ENCODE measurements around the gene MANEAL.

Gene MANEAL

DNA sequence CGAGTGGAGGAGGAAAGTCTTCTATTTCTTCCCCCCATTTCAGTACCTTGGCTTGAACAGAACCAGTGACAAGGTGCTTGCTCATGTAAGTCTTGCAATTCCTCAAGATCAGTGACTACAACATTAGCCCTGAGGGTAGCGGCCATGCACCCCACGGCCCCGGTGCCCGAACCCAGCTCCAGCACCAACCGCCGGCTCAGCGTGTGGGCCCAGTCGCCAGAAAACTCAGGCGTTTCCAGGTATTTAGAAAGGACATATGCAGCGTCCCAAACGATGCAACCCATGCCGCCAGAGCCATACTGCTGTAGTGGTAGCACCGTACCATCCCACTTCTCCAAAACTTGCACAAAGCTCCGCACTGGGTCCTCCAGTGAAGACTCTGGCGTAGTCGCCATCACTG is 11.2 kb upstream of the MANEAL start:
- DNase-seq (ENCODE audit: low spot score), result no peak

DNA sequence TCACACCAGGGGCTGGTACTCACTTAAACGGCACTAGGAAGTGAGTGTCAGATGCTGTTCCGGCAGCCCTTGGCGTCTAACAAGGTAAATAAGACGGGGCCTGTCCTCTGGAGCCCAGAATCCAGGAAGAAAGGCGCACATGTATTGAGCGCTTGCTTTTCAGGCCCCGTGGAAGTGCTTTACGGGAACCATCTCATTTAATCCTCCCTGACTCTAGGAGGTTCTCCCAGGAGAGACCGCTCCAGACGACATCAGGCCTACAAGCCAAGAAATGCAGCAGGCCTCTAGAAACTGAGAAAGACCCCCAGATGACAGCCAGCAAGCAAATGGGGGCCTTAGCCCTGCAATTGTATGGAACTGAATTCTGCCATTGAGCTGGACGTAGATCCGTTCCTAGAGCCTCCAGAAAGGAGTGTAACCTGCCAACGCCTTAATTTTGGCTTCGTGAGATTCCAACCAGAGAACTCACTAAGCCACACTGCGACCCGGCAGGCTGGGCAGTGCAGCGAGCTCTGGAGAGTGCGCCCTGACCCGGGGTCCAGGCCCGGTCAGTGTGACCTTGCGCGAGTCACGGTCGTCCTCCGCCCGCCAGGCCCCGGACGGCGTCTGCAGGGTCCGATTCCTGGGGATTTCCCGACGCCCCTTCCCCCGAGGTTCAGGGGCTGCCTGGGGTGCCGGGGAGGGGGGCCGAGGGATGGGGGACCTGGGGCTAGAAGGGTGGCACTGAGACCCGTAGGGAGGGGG is 532 bp upstream of the MANEAL start:
- no peak for DNase-seq (ENCODE audit: low spot score)

DNA sequence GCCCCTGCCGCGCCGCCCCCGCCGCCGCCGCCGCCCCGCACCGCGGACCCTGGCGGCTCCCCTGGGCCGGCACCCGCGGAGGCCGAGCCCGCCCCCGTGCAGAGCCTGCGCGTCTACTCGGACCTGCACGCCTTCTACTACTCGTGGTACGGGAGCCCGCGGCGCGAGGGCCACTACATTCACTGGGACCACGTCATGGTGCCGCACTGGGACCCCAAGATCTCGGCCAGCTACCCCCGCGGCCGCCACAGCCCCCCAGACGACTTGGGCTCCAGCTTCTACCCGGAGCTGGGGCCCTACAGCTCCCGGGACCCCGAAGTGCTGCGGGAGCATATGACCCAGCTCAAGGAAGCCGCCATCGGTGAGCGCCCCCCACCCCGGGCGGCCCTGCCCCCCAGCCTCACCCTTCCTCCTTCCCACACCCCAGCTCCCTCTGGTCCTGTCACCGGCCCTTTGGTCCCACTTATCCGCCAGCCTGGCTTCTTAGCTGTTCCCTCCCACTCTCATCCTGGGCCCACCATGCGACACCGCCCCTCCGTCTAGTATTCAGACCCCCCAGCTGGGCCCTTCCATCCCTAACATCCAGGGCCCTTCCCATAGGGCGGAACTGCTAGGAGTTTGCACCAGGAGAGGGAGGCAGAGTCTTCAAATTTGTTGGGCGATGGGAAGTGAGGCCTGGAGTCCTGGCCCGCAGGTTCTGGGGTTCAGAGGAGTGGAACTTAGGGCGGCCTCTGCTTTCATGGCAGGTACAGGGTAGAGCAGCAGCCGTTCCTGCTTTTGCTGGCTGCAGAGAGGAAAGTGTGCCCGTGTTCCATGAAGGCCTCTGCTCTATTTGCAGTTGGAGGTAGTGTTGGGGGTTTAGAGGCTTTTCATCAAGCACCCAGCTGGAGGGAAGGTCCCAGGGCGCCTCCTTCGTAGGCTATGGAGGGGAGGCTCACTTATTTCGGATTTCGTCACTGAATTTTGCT is 1.0 kb downstream of the MANEAL start:
- DNase-seq (ENCODE audit: low spot score), result peak; percentile 58

DNA sequence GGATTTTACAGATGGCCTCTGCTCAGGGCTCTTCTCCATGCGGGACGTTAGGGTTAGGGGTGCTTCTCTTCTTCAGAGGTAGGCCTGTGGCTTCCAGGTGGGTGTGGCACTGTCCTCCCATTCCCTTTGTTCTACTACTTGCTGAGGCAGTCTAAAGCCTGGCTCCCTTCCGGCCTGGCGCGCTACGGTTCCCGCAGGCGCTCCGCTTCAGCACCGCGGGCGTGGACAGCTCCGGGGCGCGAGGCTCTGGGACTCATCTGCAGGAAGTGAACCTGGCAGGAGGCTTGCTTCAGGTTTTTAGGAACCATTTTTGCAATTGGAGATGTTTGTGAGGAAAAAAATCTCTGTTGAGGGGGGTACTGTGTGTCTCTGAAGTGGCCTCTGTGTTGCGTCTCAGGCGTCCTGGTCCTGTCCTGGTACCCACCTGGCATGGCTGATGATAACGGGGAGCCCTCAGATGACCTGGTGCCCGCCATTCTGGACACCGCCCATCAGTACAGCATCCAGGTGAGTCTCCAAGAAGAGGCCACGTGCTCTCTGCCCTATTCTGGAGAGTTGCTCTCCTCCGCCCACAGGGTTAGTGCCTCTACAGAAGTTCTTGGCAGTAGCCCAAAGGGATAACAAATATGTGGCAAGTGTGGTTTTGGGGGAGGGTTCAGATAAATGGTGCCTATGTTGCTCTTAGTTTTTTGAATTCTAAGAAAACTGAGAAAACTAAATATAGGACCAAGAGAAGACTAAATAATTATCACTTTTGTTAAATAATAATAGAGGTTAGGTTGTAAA is 1.9 kb downstream of the MANEAL start:
- peak; percentile 48 for DNase-seq (ENCODE audit: low spot score)

- DNase-seq (ENCODE audit: low spot score), result no peak
These were observed 4.2 kb downstream of the MANEAL start for GRCh38 chr1:37797750-37798345.

- DNase-seq (ENCODE audit: low spot score), result no peak
These were observed 8.8 kb downstream of the MANEAL start for GRCh38 chr1:37802439-37802838.

DNA sequence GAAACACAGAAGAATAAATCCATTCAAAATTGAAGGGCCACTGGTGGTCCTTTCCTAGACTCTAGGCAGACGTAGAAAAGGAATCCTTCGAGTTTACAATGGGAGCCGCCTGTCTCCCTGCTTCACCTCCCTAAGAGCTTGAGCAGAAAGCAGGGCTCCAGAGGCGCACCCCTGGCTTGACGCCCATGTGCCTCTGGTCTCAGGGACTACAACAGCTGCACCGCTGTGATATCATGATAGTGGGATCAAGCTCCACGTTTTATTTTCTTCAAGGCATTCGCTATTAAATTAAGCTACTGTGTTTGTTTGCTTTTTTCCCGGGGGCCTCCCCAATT is 13.5 kb downstream of the MANEAL start:
- DNase-seq (ENCODE audit: low spot score), result no peak

DNA sequence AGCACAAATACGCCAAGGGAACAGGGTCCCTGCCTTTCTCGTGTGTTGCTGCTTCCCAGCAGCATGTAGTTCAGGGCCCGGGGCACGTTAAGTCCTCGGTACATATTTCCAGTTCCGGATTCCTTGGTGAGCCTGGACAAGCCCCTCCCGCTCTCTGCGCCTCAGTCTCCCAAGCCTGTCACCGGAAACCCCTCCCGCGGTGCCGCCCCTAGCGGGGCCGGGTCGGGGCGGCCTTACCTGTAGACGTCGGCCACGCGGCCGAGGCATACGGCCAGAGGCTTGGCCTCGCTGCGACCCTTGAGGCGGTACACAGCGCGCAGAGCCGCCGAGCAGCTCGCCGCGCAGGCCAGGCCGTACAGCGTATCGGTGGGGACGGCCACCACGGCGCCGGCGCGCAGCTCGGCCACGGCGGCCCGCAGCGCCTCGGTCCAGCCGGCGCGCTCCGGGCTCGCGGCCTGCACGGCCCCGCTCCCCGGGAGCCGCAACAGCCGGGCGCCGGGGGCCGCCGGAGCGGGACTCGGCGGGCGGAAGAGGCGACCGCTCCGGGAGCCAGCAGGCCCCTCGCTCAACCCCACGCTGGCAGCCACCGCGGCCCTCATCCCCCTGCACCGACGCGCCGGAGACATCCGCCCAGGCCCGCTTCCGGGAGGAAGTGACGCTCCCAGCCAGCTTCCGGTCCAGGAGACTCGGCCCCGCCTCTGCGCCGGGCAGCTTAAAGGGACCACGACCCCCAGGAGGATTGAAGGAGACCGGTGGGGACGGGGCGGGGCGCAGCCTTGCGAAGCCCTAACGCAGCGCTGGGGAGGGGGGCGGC is 14.1 kb downstream of the MANEAL start, which contains the start of the genes C1orf122 and YRDC:
Gene C1orf122 (plus strand): TSS at position 236 of the 814 bp plus-strand sequence. CDS start 615 bp downstream, outside the sequence.
Gene YRDC (minus strand): TSS at position 654 of the 814 bp plus-strand sequence. CDS start 28 bp downstream, at position 626.
- peak; percentile 96 for DNase-seq (ENCODE audit: low spot score)

DNA sequence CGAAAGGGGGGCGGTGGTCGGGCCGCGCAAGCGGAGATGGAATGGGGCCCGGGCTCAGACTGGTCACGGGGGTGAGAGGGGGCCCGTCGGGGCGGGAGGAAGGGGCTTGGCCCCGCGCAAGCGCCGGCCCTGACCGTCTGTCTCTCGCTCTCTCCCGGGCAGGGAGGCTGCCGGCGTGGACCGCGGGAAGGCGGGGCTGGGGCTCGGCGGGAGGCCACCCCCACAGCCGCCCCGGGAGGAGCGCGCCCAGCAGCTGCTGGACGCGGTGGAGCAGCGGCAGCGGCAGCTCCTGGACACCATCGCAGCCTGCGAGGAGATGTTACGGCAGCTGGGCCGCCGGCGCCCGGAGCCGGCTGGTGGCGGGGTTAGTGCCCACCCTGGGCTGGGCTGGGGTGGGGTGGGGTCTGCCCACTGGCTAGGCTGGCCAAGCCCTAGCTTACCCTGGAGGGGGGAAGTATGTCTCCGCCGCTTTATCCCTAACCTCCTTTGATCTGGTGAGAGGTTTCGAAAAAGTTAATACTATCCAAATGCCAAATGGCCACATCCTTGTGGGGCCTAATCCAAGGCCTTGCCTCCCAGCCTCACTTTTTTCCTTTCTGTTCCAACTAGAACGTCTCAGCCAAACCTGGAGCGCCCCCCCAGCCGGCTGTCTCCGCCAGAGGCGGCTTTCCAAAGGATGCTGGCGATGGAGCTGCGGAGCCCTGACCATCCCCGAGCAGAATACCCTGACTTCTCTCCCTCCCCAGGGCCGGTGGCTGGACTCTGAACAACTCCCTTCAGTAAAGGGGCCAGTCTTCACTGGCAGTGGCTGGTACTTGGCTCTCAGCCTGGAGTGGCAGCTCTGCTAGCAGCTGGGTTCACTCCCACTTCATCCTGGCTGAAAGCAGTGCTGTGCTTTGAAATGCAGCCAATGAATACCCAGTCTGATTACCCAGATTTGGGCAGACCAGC is 15.0 kb downstream of the MANEAL start:
- DNase-seq (ENCODE audit: low spot score), result peak; percentile 88

GRCh38 chr1:37809942-37810341 is 16.3 kb downstream of the MANEAL start:
- DNase-seq (ENCODE audit: low spot score), result no peak

DNA sequence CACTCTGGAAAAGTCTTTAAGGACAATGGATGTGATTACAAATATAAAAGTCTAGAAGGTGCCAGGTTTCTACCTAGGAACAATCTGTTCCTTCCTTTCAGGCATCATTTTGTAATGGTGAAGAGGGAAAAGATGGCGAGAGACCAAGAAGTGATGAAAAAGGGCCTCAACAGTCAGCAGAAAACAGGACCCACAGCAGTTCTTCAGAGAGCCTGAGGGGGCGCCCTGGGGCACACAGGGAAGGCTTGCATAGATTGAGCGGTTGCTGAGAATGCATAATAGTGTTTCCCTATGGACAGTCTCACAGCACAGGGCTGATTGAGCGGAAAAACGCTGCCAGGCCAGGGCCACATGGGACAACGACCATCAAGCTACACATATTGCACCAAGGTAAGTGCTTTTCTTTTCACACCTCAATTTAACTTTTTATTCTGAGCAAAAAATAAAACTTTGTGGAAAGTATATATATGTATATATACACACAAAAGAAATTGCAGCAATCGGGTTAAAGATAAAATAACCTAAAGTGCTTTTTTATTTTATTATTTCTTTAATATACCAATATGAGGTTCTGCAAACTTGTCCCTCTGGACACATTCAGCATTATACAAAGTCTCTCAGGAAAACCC is 17.5 kb downstream of the MANEAL start:
- peak; percentile 79 for DNase-seq (ENCODE audit: low spot score)

GRCh38 chr1:37813529-37814145 is 20.0 kb downstream of the MANEAL start:
- DNase-seq (ENCODE audit: low spot score), result no peak

GRCh38 chr1:37814252-37814651 is 20.6 kb downstream of the MANEAL start:
- no peak for DNase-seq (ENCODE audit: low spot score)

- no peak for DNase-seq (ENCODE audit: low spot score)
These were observed 23.8 kb downstream of the MANEAL start for GRCh38 chr1:37817481-37817880.

DNA sequence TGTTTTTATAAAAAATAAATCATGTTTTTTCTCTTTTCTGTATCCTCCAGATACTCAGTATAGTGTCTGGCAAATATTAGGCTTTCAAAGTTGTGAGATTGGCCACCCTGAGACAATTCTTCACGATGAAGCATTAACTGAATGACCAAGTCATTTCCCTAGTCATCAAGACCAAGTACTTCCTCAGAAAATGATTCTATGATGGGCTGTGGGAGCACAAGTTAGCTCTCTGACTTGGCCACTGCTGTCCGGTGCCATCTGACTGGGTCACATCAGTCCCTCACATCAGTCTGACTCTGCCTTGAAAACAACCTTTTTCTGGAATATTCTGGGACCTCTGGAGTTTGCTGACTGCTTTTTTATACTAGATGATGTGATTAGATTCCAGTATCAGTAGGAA is 27.8 kb downstream of the MANEAL start:
- DNase-seq (ENCODE audit: low spot score), result no peak

GRCh38 chr1:37822906-37823815 is 29.5 kb downstream of the MANEAL start:
- DNase-seq (ENCODE audit: low spot score), result no peak

GRCh38 chr1:37824001-37824400 is 30.4 kb downstream of the MANEAL start:
- no peak for DNase-seq (ENCODE audit: low spot score)

GRCh38 chr1:37825506-37825905 is 31.9 kb downstream of the MANEAL start:
- no peak for DNase-seq (ENCODE audit: low spot score)

All from D341Med (cell line).